ELF-1 (cell line): Measurements from ENCODE around the gene MPZ.
"Not testable (repeated sequence)": the region's sequence is repeated elsewhere in the genome, so short reads cannot be mapped to it uniquely, and the experiment has no call there.

ENCODE experiments used
- DNase-seq: peaks from one replicate; pipeline ENCODE4 v3.0.0-alpha.2; 2016; ENCODE audit warnings: low read depth, low spot score

Gene MPZ

DNA sequence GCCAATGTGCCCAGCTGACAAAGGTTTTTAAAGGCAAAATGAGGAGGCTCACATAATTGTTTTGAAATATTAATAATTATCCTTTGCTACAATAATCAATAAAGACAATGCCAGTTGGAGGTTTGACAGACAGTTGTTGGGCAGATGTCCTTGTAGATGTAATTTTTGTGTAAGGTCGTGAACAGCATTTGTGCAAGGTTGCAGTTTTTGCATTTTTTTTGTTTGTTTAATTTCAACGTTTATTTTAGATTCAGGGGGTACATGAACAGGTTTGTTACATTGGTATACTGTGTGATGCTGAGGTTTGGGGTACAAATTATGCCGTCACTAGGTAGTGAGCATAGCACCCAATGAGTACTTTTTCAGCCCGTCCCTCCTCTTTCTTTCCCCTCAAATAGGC is 9.3 kb downstream of the MPZ start:
- no peak for DNase-seq

DNA sequence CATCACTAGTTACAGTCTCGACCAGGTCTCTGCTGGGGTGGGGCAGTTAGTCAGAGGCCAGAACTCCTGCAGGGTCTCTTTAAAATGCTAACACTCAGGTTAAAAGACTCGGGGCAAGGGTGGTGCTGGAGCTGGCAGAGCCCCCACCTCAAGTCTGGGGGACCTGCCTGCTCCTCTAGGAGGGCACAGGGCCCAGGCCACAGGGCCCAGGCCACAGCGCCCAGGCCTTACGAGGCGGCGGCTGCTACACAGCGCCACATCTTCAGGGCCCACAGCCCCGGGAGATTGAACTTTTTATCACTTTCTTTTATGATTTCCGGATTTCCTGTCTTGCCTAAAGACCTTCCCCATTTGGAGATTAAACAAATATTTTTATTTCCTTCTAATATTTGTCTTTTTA is 10.4 kb downstream of the MPZ start:
- no peak for DNase-seq

DNA sequence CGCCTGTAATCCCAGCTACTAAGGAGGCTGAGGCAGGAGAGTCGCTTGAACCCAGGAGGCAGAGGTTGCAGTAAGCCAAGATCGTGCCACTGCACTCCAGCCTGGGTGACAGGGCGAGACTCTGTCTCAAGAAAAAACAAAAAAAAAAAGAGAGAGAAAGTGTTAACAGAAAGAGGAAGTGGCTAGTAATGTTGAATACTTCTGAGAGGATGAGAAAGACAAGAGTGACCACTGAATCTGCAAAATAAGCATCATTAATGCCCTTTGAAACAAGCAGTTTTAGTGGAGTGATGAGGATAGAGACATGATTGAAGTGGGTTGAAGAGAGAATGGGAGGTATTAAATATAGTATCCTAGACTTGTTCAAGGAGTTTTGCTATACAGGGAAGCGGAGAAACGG is 11.7 kb downstream of the MPZ start:
- DNase-seq = no peak

DNA sequence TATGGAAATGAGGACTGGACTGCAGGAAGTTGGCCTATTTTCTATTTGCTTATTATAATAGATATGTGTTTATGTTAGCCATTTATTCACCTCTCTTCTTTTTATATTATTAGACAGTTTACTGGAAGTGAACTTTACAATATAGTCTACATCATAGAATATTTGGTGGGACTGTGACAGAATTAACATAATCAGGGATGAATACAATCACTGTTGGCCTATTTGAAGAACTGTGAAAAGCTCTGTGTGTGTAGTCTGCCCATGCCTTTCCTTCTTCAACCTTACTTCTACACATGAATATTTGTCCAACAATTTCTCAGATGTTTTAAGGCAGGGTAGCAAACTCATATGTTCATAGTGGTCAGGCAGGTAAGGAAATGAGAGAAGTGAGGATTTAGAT is 12.4 kb downstream of the MPZ start:
- no peak for DNase-seq

DNA sequence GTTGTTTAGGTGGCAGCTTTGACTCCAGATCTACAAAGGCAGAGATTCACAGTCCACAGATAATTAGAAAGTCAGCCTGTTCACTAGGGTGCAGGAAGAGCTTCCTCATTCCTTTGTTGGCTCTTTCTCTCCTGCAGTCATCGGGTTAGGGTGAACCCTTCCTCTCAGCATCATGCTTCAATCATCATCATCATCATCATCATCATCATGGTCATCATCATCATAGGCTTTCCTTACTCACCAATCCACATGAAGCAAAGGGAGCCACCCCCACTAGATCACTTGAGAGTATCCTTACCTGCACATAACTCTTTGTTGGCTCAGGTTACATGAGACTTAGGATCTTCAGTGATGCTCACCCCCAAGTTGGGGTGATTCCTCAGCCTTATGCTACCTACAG is 19.0 kb downstream of the MPZ start:
- DNase-seq = no peak

DNA sequence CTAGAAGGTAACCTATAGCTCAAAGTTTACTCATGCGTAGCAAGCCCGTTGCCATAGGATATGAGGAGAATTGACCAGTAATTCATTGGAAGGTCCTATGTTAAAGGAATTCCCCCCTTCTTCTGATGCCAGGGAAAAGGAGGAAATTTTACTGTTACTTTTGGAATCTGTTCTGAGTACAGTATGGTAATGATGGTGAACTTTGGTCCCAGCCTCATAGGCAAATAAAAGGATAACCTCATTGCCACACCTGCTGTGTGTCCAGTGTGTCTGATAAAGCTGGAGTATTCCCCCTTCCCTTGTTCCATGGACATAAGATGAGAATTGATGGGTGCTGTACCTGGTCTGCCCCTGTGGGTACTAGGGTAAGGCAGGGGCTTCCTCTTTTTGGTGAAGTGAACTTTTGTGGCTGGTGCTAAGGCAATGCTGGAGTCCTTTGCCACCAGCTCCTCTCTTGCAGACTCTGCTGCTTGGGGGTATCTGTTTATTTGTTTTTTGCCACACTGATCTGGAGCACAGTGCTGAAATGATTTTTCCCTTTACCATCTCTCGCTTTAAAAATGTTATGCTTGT is 22.2 kb downstream of the MPZ start:
- DNase-seq = no peak

DNA sequence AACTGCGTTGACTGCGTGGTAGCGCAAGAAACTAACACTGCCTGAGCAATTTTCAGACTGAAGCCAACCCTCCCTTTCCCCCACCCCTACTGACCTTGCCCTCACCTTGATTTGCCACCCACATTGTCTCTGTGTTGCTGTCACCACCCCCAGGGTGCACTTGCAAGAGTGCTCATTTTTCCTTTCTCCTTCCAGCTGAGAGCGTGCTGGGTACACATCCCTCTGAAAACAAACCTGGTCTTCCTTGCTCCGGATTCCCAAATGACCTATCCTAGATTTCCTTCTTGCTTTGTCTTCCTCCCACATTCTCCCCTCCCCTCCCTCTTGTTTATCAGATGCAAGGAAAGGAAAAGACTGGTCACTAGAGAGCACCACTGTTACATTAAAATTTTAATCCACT is 24.2 kb downstream of the MPZ start:
- peak; percentile 12 for DNase-seq

DNA sequence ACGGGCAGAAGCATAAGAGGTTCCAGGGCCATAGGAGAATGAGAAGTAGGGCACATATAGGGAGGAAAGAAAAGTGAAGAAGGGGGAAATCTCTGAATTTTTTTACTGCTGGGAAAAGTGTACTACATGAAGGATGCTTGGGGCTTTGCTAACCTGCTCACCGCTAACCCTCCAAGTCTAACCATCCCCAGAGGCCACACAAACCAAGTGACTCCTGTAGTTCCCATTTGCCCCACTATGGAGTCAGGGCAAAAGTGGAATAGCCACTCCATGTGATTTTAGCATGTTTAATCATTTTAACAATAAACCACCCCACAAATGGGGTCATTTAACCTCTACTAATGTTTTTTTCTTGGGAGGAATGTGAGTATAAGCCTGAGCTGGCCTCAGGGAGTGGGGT is 24.7 kb downstream of the MPZ start:
- no peak for DNase-seq

DNA sequence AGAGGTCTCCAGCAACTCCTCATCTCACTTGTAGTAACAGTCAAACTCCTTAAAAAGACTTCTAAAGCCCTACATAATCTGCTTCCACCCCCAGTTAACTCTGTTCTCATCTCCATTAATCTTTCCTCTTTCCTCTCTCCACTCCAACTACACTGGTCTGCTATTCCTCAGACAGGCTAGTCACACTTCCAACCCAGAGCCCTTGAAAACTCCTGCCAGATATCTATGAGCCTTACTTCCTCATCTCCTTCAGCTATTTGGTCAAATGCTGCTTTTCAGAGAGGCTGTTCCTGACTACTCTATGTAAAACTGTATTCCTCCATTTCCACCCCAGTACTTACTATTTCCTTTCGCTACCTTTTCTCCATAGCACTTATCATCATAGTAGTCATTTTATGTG is 26.8 kb downstream of the MPZ start:
- DNase-seq = no peak

DNA sequence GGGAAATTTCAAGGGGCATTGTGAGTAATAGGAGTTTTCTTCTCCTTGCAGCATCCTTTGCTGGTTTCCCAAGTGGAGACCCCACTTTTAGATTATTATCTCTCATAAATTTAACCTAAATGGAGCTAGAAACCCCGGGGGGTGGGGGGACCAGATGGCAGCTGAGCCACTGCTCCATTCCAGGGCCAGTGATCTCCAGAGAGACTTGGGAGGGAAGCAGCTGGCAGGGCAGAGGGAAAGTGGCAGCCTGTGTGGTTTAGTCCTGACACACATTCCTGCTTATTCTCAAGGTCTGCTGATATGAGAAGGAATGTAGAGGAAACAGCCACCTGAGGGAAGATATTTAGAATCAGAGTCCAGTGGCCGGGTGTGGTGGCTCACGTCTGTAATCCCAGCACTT is 34.9 kb downstream of the MPZ start:
- no peak for DNase-seq

DNA sequence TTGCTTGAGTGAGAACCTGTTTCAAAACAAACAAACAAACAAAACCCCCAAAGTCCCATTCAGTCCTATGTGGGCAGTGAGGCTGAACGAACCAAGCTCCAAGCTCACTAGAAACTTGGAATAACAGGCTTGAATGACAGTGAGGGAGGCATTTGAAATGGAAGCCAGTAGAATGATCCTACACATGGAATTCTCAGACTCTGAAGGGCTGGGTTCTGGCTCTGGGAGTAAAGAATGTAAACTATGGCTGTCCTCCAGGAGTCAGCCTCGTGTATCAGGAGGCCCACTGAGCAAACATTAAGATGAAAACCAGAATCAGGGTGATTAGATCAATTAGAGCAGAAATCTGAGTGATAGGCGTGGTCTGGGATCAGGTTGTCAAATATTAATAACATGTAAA is 36.4 kb downstream of the MPZ start:
- DNase-seq = no peak

DNA sequence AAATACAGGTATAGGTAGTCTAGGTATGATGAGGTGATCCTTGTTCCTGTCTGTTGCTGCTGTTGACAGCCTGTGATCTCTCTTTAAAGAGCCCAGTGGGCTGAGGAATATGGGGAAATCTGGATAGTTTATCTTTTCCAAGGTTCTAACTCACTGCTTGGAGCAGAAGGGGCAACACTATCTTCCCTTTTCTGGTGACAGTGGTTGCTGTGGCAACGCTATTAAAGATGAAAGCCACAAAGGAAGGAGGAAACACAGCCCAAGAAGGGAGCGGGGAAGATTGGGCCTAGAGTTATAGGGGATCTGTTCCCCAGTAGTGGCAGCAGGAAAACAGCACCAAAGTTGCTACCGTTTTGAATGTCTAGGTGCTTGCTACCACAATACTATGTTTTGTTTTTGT is 42.4 kb downstream of the MPZ start:
- DNase-seq = no peak

DNA sequence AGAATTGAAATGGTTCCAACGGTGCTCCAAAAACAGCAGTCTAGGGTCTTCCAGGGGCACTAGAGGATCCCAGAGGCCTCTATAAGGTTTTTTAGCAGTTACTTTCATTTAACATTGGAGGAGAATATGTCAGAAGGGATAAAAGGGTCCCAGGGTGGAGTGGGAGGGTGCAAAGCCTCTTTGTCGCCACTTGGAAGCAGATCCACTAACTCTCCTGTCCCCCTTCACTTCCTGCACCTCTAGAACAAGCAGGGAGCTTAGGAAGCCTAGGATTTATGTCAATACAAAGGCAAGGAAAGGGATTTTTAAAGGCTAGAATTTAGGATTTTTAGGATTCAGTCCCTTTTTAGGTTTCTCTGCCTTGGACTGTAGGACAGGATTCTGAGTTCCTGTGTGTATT is 42.9 kb downstream of the MPZ start:
- DNase-seq = no peak

DNA sequence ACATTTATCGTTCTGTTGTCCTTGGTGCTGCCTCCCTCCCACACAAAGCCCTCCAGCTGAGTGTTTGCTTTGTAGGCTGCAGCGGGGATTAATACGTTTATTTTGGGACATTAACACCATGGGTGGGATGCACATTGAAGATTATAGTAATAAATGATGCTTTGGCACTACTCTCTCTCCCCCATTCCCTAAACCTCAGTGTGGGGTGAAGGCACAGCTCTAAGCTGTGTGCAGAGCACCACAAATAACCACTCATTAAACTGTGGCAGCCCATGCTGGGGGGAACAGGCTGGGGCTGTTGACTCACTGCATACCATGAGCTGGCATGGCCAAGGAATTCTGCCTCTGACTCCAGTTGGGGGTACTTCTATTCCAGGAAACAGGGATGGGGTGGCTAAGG is 43.6 kb downstream of the MPZ start:
- no peak for DNase-seq

DNA sequence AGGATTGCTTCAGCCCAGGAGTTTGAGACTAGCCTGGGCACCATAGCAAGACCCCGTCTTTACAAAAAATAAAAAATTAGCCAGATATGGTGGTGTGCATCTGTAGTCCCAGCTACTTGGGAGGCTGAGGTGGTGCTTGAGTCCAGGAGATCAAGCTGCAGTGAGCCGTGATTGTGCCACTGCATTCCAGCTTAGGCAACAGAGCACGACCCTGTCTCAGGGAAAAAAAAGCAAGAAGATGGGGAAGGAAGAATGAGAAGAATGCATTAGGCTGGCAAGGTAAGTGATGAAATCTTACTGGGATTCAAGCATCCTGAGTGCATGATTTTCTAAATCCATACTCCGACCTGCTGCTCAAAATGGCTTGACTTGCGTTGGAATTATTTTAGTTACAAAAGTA is 44.5 kb downstream of the MPZ start:
- DNase-seq = no peak

DNA sequence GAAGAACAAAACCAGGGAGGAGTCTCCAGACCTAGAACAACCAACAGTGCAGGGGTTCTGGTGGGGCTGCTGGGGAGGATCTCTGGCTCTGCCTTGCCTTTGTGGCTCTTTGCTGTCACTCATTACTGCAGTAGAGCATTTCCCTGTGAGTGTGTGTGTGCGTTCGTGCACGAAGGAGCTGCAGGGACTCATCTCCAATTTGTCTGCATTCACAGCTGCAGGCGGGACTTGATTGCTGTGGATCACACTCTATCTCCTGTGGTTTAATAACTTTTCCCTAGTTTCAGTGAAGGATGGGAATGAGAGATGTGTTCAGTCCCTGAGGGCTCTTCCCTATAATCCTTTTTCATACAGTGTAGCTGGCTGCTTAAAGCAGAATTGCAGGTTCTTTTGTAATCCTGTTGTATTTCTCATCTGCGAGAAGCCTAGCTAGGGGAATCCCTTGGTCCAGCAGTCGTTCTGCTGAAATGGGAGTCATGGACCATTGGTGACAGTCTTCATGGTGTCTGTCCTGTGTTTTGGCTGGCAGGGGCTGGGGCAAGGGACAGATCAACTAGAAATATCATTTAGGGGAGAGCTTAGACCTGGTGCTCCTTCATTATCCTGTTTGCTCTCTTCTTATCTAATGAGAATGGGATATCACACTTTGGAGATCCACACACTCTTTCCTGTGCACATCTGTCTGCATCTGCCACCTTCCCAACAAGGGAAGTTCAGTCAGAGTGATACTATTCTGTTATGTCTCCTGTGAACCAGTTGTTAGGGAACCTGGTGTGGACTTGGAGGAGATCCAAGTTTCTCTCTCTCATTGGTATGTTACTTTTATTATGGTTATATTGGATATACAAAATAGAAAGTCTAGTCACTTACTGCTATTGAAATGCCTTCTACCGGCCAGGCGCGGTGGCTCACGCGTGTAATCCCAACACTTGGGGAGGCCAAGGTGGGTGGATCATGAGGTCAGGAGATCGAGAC is 48.2 kb downstream of the MPZ start:
- DNase-seq = no peak

DNA sequence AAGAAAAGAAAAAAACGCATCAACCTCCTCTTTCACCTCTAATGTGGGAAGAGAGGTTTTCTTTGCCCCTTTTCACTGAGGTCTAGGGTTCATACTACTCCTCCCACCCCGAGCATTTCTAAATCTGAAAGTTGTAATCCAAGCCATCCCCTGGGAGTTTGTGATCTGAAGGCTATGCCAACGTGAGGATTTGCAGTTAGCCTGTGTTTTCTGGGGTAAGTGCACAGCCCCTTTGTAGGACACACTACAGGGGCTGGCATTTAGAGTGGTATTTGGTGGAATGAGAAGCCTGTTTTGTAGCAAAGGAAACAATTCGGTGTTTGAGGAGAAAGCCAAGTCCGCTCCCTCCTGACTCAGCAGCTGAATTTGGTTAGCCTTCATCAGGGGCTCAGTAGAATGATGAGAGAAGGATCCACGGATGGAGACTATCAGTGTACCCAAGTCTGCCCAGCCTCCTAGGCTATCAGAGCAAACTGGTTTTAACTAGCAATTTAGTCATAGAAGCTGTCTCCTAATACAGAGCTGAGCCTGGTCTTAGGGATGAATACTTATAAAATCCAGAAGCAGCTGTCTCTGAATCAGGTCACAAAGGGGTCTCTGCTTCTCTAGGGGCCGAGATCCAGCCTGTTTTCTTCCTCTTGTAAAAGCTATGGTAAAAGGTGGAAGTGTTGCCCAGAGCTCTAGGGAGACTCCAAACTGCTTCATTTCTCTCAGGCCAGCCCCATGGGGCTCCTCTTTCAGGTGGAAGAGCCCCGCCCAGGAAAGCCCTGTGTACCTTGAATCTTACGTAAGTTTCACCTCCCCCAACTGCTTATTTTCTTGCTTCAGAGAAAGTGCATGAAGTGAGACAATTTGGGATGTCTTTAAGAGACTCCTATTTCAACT is 49.1 kb downstream of the MPZ start:
- no peak for DNase-seq

DNA sequence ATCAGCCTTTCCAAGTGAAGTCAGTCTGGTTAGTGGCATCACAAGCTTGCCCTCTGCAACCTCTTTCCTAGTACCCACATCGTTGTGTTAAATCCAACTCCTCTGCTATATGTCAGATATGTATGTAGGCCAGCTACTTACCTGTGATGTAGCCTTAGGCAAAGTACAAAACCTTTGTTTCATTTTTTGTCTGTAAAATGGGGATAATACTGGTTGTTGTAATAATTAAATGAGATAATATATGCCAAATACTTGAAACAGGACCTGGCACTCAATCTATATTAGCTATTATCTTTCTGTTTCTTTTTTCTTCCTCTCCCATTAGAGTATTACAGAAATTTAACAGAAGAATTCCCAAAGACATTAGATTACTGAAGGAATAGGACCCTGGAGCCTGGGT is 50.0 kb downstream of the MPZ start:
- DNase-seq = no peak

DNA sequence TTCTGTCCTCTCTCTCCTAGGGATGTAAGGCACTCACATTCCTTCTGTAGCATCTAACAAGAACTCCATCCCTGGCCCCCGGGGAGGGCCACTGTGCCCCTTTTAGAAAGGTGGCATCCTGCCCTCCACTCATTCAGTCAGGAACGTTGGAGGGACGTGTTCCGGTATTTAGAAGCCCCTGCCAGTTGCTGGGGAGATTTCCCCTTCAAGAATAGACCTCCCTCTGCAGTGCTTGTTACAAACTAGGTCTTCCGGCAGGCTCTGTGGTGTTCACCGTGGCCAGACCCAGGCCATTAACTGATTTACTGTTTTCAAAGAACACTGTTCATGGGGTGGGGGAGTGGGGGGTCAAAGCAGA is 50.4 kb downstream of the MPZ start:
- no peak for DNase-seq

DNA sequence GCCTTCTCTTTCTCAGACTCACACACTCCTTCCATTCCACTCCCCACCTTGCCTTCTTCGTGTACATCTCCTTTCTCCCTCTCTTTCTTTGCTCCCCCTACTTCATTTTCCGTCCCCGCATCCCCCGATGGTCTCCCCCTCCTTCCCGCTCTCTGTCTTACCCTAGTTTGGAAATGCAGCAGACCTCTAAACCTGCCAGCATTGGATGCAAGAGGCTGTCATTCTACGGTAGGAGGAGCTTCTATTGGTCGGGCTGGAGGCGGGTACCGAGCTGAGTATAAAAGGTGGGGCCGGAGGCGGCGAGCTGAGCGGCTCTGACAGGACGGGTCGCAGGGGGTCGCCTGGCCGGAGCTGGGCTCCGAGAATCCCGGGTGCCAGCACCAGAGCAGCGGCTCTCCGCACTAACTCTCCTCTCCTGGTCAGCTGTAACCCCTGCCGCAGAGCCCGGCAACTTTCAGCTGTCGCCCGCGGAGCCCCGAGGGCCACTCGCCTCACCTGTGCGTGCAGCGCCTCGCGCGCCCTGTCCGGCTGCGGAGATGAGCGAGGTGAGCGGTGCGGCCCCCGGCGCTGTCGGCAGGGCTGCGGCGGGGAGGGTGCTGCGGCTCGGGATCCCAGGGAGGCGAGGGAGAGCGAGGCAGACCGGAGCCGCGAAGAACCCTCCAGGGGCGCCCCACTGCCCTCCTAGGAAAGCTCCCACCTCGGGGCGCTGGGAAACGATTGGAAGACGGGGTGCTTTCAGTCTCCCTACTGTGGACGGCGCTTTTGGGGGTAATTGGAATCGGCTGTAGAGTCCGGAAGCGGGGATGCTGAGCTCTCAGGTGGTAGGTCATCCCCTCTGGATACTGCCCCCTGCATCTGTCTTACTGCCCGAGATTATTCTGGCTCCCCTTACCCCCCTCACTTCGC is 51.1 kb downstream of the MPZ start, which contains the start of gene PCP4L1:
Gene PCP4L1 (plus strand): TSS at position 307 of the 906 bp plus-strand sequence. CDS start 230 bp downstream, at position 537.
- peak; percentile 91 for DNase-seq

DNA sequence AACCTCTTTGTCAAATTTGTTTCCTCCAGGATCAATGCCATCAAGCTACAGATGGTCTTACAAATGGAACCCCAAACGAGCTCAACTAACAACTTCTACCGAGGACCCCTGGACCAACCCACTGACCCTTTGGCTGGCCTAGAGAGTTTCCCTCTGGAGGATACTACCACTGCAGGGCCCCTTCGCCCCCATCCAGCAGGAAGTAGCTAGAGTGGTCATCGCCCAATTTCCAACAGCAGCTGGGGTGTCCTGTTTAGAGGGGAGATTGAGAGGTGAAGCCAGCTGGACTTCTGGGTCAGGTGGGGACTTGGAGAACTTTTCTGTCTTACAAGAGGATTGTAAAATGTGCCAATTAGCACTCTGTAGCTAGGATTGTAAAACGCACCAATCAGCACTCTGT is 52.7 kb downstream of the MPZ start:
- not testable (repeated sequence) for DNase-seq
